ENCODE results near the gene TCF23. TPM values are rescaled to one million over a fixed set of nuclear protein-coding genes. Genes with fewer than 3 reads are reported as not detected.

The TCF23 gene
- total and polyA plus RNA-seq, 10 donors, result 0.27 to 14.8 (median 2.9) TPM

DNA sequence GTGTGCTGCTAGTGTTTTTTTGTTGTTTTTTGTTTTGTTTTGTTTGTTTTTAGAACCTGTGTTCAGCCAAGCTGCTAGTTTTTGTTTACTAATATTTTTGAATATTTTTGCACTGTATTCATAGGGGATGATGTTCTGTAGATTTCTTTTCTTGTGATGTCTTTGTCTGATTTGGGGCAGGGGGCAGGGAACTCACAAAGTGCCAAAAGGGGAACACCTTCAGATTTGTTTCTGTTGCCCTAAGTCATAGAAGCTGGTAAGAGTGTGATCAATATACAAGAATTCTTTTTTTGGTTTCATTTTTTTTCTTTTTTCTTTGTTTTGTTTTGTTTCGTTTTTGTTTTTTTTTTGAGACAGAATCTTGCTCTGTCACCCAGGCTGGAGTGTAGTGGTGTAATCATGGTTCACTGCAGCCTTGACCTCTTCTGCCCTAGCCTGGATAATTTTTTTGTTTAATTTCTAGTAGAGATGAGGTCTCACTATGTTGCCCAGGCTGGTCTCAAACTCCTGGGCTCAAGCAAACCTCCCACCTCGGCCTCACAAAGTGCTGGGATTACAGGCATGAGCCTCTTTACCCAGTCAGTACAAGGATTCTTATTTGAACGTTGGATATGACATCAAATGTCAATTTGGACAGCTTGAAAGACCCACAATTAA lies 30.7 kb downstream of the TCF23 start:
- peaks cover 0 to 4% (median 0%) of the 10 kb centered on the region in 6 donors for H3K4me1 ChIP-seq
- H3K27ac ChIP-seq, result peak overlapping the region in 4 of 8 donors; percentile 17 to 51 (median 34)
- no peak for TF ChIP-seq POLR2A (IDR thresholded peaks at IDR 0.05)
- no peak for TF ChIP-seq POLR2AphosphoS5 (IDR thresholded peaks at IDR 0.05)
- TF ChIP-seq, protein P1, sequence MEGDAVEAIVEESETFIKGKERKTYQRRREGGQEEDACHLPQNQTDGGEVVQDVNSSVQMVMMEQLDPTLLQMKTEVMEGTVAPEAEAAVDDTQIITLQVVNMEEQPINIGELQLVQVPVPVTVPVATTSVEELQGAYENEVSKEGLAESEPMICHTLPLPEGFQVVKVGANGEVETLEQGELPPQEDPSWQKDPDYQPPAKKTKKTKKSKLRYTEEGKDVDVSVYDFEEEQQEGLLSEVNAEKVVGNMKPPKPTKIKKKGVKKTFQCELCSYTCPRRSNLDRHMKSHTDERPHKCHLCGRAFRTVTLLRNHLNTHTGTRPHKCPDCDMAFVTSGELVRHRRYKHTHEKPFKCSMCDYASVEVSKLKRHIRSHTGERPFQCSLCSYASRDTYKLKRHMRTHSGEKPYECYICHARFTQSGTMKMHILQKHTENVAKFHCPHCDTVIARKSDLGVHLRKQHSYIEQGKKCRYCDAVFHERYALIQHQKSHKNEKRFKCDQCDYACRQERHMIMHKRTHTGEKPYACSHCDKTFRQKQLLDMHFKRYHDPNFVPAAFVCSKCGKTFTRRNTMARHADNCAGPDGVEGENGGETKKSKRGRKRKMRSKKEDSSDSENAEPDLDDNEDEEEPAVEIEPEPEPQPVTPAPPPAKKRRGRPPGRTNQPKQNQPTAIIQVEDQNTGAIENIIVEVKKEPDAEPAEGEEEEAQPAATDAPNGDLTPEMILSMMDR (IDR thresholded peaks at IDR 0.05 in 8 of 11, conservative IDR thresholded peaks at IDR 0.05 in 3 of 11), result no peak
- H3K36me3 ChIP-seq, result no peaks in the 10 kb centered on the region
- intact Hi-C loops (cut with DNase I; ENCODE audit: low total_unique reads), result no loop called here
- H3K27me3 ChIP-seq (replicated peaks in 1 of 7), result peaks cover 0 to 47% (median 9%) of the 10 kb centered on the region in 7 donors
- no peak overlapping the region for H3K4me3 ChIP-seq
- 57 to 73% (median 65%) methylated on average over 3 of the region's 3 CpGs for WGBS, 5 donors
- no peaks in the 10 kb centered on the region for H3K9me3 ChIP-seq
- no peak for DNase-seq

DNA sequence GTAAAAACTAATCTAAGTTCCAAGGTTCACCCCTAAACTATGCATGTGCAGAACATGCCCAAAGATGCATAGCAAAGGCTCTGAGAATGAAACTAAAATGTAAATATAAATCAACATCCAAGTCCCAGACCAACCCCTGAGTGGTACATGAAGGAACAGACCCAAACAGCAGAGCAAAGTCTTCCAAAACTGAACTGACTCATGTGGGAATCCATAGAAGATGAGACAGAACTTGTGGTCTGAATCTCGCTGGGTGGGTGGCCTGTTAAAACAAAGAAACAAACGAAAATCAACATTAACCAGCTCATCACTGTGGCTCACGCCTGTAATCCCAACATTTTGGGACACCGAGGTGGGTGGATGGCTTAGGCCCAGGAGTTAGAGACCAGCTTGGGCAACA lies 33.5 kb downstream of the TCF23 start:
- WGBS, 5 donors, result 65 to 90% (median 74%) methylated on average over 4 of the region's 4 CpGs
- Histone ChIP-seq H3K27me3 (replicated peaks in 1 of 7) (peaks cover 0 to 42% (median 9%) of the 10 kb centered on the region in 7 donors), H3K4me1 (peaks cover 0 to 6% (median 0%) of the 10 kb centered on the region in 6 donors), H3K9me3 (no peaks in the 10 kb centered on the region), H3K4me3 (no peak overlapping the region), H3K36me3 (no peaks in the 10 kb centered on the region), H3K27ac (peak overlapping the region in 3 of 8 donors; percentile 5 to 70 (median 67))
- DNase-seq, result no peak
- intact Hi-C loops (cut with DNase I; ENCODE audit: low total_unique reads), result no loop called here
- TF ChIP-seq, protein P1 (IDR thresholded peaks at IDR 0.05 in 8 of 11, conservative IDR thresholded peaks at IDR 0.05 in 3 of 11), result no peak
- TF ChIP-seq POLR2A (IDR thresholded peaks at IDR 0.05) (no peak), POLR2AphosphoS5 (IDR thresholded peaks at IDR 0.05) (no peak)

DNA sequence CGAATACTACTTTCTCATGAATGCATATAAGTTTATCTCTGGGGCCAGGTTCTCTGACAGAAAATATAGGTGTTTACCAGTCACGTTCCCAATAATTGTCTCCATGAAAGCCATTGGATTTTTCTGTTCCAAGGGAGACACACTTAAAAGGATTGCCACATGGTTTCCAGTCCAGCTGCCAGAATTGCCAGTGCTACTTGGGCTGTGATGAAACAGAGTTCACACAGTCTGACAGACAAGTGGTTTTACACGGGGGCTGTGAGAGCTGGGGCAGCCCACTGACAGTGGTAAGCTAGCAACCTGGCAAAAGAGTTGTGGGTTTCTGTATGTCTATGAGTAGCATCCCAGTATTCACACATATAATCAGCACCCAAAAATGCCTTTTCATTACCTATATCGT lies 35.3 kb downstream of the TCF23 start:
- peak overlapping the region in 6 of 8 donors; percentile 9 to 70 (median 60) for H3K27ac ChIP-seq
- TF ChIP-seq POLR2AphosphoS5 (IDR thresholded peaks at IDR 0.05) (no peak), POLR2A (IDR thresholded peaks at IDR 0.05) (no peak)
- TF ChIP-seq, protein P1 (IDR thresholded peaks at IDR 0.05 in 8 of 11, conservative IDR thresholded peaks at IDR 0.05 in 3 of 11), result no peak
- intact Hi-C loops (cut with DNase I; ENCODE audit: low total_unique reads), result no loop called here
- no peaks in the 10 kb centered on the region for H3K36me3 ChIP-seq
- H3K4me3 ChIP-seq, result no peak overlapping the region
- H3K27me3 ChIP-seq (replicated peaks in 1 of 7), result peaks cover 0 to 25% (median 0%) of the 10 kb centered on the region in 7 donors
- no peaks in the 10 kb centered on the region for H3K9me3 ChIP-seq
- no peak for DNase-seq
- WGBS, 5 donors, result 64 to 82% (median 67%) methylated on average over 4 of the region's 4 CpGs
- H3K4me1 ChIP-seq, result peaks cover 0 to 6% (median 0%) of the 10 kb centered on the region in 6 donors

DNA sequence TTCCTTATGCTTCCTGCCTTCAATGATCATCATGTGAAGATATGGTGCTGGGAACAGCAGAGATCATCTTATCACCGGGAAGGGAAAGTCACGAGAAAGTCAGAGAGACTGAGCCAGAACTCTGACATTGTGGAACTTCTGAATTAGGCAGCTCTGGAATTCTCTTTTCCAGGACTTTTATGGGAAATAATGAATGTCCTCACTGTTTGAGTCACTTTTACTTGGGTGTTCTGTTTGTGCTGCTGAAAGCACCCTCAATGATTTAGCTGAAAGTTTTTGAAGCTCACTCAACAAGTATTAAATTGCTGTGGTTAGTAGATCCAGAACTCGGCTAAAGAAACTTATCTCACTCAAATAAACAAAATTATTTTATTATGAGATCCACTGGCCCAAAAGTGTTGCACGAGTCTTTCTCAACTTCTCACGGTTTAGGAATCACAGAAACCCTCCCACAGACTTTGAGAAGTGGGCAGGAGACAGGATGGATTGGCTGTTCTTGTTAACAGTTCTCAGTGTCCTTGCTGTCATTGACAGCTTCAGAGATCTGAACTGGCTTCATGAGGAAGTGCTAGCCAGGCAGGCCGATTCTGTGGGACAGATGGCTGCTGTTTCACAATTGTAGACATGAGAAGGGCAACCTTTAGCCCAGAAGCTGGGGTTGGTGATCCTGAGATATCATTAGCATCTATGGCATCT lies 36.7 kb downstream of the TCF23 start:
- H3K27ac ChIP-seq, result peak overlapping the region in 7 of 8 donors; percentile 10 to 70 (median 56)
- 37 to 50% (median 43%) methylated on average over 6 of the region's 6 CpGs for WGBS, 5 donors
- DNase-seq, result no peak

More for the DNA sequence above, 36.7 kb downstream of the TCF23 start:
- H3K4me1 ChIP-seq, result peaks cover 0 to 6% (median 0%) of the 10 kb centered on the region in 6 donors
- H3K36me3 ChIP-seq, result no peaks in the 10 kb centered on the region
- peaks cover 0 to 12% (median 0%) of the 10 kb centered on the region in 7 donors for H3K27me3 ChIP-seq (replicated peaks in 1 of 7)
- no peak overlapping the region for H3K4me3 ChIP-seq
- TF ChIP-seq, protein P1 (IDR thresholded peaks at IDR 0.05 in 8 of 11, conservative IDR thresholded peaks at IDR 0.05 in 3 of 11), result no peak
- peak in 1 of 3 donors; percentile 72 for TF ChIP-seq POLR2AphosphoS5 (IDR thresholded peaks at IDR 0.05)
- H3K9me3 ChIP-seq, result no peaks in the 10 kb centered on the region
- intact Hi-C loops (cut with DNase I; ENCODE audit: low total_unique reads), result no loop called here
